ENCODE measurements around the gene TMEM41B. TPM values are rescaled to one million over a fixed set of nuclear protein-coding genes. Genes with fewer than 3 reads are reported as not detected.
"Not testable (repeated sequence)": the region's sequence is repeated elsewhere in the genome, so short reads cannot be mapped to it uniquely, and the experiment has no call there.

Gene TMEM41B
- total RNA-seq, 1 experiment from 2014 or later: 88.6 TPM

- Histone ChIP-seq H3K27ac (ENCODE audit: low read length) (no peak overlapping the region), H3K9me2 (replicated peaks; ENCODE audit: insufficient read depth, low read length) (no peaks in the 10 kb centered on the region), H3K4me3 (ENCODE audit: low read length) (no peak overlapping the region), H3K4me1 (ENCODE audit: low read length) (peaks cover 17% of the 10 kb centered on the region), H2AFZ (ENCODE audit: low read length) (no peak overlapping the region), H3K36me3 (ENCODE audit: insufficient read depth, low read length) (no peaks in the 10 kb centered on the region), H3K27me3 (ENCODE audit: low read length) (no peaks in the 10 kb centered on the region; the same call in 1 of the 2 replicates), H3K79me2 (ENCODE audit: low read length) (no peaks in the 10 kb centered on the region), H3K9ac (ENCODE audit: low read length) (no peak overlapping the region), H4K20me1 (ENCODE audit: insufficient read depth, low read depth, low read length) (0 out of 2 replicates have a peak, but pooled peaks cover 4% of the 10 kb centered on the region), H3K4me2 (ENCODE audit: low read depth, low read length, poor library complexity, severe bottlenecking) (no peak overlapping the region), H3K9me3 (ENCODE audit: low read length) (no peaks in the 10 kb centered on the region)
- DNase-seq: no peak
These were observed 46.7 kb downstream of the TMEM41B start for GRCh38 chr11:9267680-9268079.

- Histone ChIP-seq H3K27ac (ENCODE audit: low read length) (no peak overlapping the region), H2AFZ (ENCODE audit: low read length) (no peak overlapping the region), H4K20me1 (ENCODE audit: insufficient read depth, low read depth, low read length) (0 out of 2 replicates have a peak, but pooled peaks cover 4% of the 10 kb centered on the region), H3K79me2 (ENCODE audit: low read length) (no peaks in the 10 kb centered on the region), H3K9me3 (ENCODE audit: low read length) (no peaks in the 10 kb centered on the region), H3K9me2 (replicated peaks; ENCODE audit: insufficient read depth, low read length) (no peaks in the 10 kb centered on the region), H3K4me2 (ENCODE audit: low read depth, low read length, poor library complexity, severe bottlenecking) (no peak overlapping the region), H3K4me1 (ENCODE audit: low read length) (peaks cover 17% of the 10 kb centered on the region), H3K27me3 (ENCODE audit: low read length) (no peaks in the 10 kb centered on the region; the same call in 1 of the 2 replicates), H3K4me3 (ENCODE audit: low read length) (no peak overlapping the region), H3K9ac (ENCODE audit: low read length) (no peak overlapping the region), H3K36me3 (ENCODE audit: insufficient read depth, low read length) (no peaks in the 10 kb centered on the region)
- no peak for DNase-seq
These were observed 47.5 kb downstream of the TMEM41B start for GRCh38 chr11:9266926-9267325.

GRCh38 chr11:9266132-9266736 is 48.2 kb downstream of the TMEM41B start:
- Histone ChIP-seq H3K9ac (ENCODE audit: low read length) (no peak overlapping the region), H3K9me2 (replicated peaks; ENCODE audit: insufficient read depth, low read length) (no peaks in the 10 kb centered on the region), H3K4me3 (ENCODE audit: low read length) (no peak overlapping the region), H3K27ac (ENCODE audit: low read length) (no peak overlapping the region), H3K36me3 (ENCODE audit: insufficient read depth, low read length) (no peaks in the 10 kb centered on the region), H3K4me1 (ENCODE audit: low read length) (peaks cover 20% of the 10 kb centered on the region), H3K79me2 (ENCODE audit: low read length) (no peaks in the 10 kb centered on the region), H3K9me3 (ENCODE audit: low read length) (no peaks in the 10 kb centered on the region), H3K27me3 (ENCODE audit: low read length) (no peaks in the 10 kb centered on the region; the same call in 1 of the 2 replicates), H3K4me2 (ENCODE audit: low read depth, low read length, poor library complexity, severe bottlenecking) (no peak overlapping the region), H4K20me1 (ENCODE audit: insufficient read depth, low read depth, low read length) (0 out of 2 replicates have a peak, but pooled peaks cover 4% of the 10 kb centered on the region), H2AFZ (ENCODE audit: low read length) (no peak overlapping the region)
- DNase-seq: no peak

- Histone ChIP-seq H3K79me2 (ENCODE audit: low read length) (peaks cover 2% of the 10 kb centered on the region; the same call in 1 of the 2 replicates), H3K36me3 (ENCODE audit: insufficient read depth, low read length) (no peaks in the 10 kb centered on the region), H3K27ac (ENCODE audit: low read length) (no peak within 1 kb of the TSS), H3K9me2 (replicated peaks; ENCODE audit: insufficient read depth, low read length) (no peaks in the 10 kb centered on the region), H3K4me3 (ENCODE audit: low read length) (peak within 1 kb of the TSS; percentile 83), H4K20me1 (ENCODE audit: insufficient read depth, low read depth, low read length) (peaks cover 6% of the 10 kb centered on the region; the same call in 1 of the 2 replicates), H3K27me3 (ENCODE audit: low read length) (no peaks in the 10 kb centered on the region; the same call in 1 of the 2 replicates), H2AFZ (ENCODE audit: low read length) (peak within 1 kb of the TSS; percentile 84; the same call in 1 of the 2 replicates), H3K4me1 (ENCODE audit: low read length) (peaks cover 27% of the 10 kb centered on the region), H3K4me2 (ENCODE audit: low read depth, low read length, poor library complexity, severe bottlenecking) (peak within 1 kb of the TSS; percentile 88), H3K9me3 (ENCODE audit: low read length) (no peaks in the 10 kb centered on the region), H3K9ac (ENCODE audit: low read length) (peak within 1 kb of the TSS; percentile 81)
- DNase-seq: peak; percentile 86
These were observed 48.9 kb downstream of the TMEM41B start, which contains the start of gene DENND5A for GRCh38 chr11:9265211-9266131. DENND5A (minus strand) TSS chr11:9265350; CDS start chr11:9265069, 281 bp downstream.

GRCh38 chr11:9264316-9265210 is 49.8 kb downstream of the TMEM41B start:
- H3K79me2 ChIP-seq (ENCODE audit: low read length): peaks cover 8% of the 10 kb centered on the region; the same call in 1 of the 2 replicates
- peak; percentile 71 for DNase-seq
- H3K4me3 ChIP-seq (ENCODE audit: low read length): peak overlapping the region; percentile 83
- no peaks in the 10 kb centered on the region for H3K36me3 ChIP-seq (ENCODE audit: insufficient read depth, low read length)
- peak overlapping the region; percentile 34; the same call in 1 of the 2 replicates for H2AFZ ChIP-seq (ENCODE audit: low read length)
- no peaks in the 10 kb centered on the region; the same call in 1 of the 2 replicates for H3K27me3 ChIP-seq (ENCODE audit: low read length)
- peaks cover 14% of the 10 kb centered on the region; the same call in 1 of the 2 replicates for H4K20me1 ChIP-seq (ENCODE audit: insufficient read depth, low read depth, low read length)
- H3K27ac ChIP-seq (ENCODE audit: low read length): no peak overlapping the region
- H3K9ac ChIP-seq (ENCODE audit: low read length): peak overlapping the region; percentile 81
- H3K4me1 ChIP-seq (ENCODE audit: low read length): peaks cover 31% of the 10 kb centered on the region
- H3K4me2 ChIP-seq (ENCODE audit: low read depth, low read length, poor library complexity, severe bottlenecking): peak overlapping the region; percentile 88
- no peaks in the 10 kb centered on the region for H3K9me2 ChIP-seq (replicated peaks; ENCODE audit: insufficient read depth, low read length)
- H3K9me3 ChIP-seq (ENCODE audit: low read length): no peaks in the 10 kb centered on the region

GRCh38 chr11:9263840-9264315 is 50.5 kb downstream of the TMEM41B start:
- peaks cover 8% of the 10 kb centered on the region; the same call in 1 of the 2 replicates for H3K79me2 ChIP-seq (ENCODE audit: low read length)

DNA sequence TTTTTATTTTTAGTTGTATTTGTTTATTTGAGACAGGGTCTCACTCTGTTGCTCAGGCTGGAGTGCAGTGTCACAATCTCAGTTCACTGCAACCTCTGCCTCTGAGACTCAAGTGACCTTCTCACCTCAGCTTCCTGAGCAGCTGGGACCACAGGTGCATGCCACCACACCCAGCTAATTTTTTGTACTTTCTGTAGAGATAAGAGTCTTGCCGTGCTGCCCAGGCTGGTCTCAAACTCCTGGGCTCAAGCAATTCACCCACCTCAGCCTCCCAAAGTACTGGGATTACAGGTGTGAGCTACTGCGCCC is 53.6 kb downstream of the TMEM41B start:
- not testable (repeated sequence) for H3K36me3 ChIP-seq (ENCODE audit: insufficient read depth, low read length); H3K27ac ChIP-seq (ENCODE audit: low read length); H2AFZ ChIP-seq (ENCODE audit: low read length); DNase-seq; H3K4me2 ChIP-seq (ENCODE audit: low read depth, low read length, poor library complexity, severe bottlenecking); H3K9me2 ChIP-seq (replicated peaks; ENCODE audit: insufficient read depth, low read length); H3K9ac ChIP-seq (ENCODE audit: low read length); H3K4me3 ChIP-seq (ENCODE audit: low read length); H3K9me3 ChIP-seq (ENCODE audit: low read length); H3K27me3 ChIP-seq (ENCODE audit: low read length)
- H4K20me1 ChIP-seq (ENCODE audit: insufficient read depth, low read depth, low read length): peaks cover 16% of the 10 kb centered on the region; the same call in 1 of the 2 replicates
- peaks cover 30% of the 10 kb centered on the region for H3K4me1 ChIP-seq (ENCODE audit: low read length)
- H3K79me2 ChIP-seq (ENCODE audit: low read length): peaks cover 11% of the 10 kb centered on the region

More at GRCh38 chr11:9263840-9264315, 50.5 kb downstream of the TMEM41B start:
- H4K20me1 ChIP-seq (ENCODE audit: insufficient read depth, low read depth, low read length): peaks cover 16% of the 10 kb centered on the region; the same call in 1 of the 2 replicates
- H3K36me3 ChIP-seq (ENCODE audit: insufficient read depth, low read length): no peaks in the 10 kb centered on the region
- no peaks in the 10 kb centered on the region; the same call in 1 of the 2 replicates for H3K27me3 ChIP-seq (ENCODE audit: low read length)
- peak; percentile 48 for DNase-seq
- H3K9me3 ChIP-seq (ENCODE audit: low read length): no peaks in the 10 kb centered on the region
- no peak overlapping the region for H2AFZ ChIP-seq (ENCODE audit: low read length)
- peaks cover 31% of the 10 kb centered on the region for H3K4me1 ChIP-seq (ENCODE audit: low read length)
- H3K9me2 ChIP-seq (replicated peaks; ENCODE audit: insufficient read depth, low read length): no peaks in the 10 kb centered on the region
- H3K27ac ChIP-seq (ENCODE audit: low read length): no peak overlapping the region
- H3K4me2 ChIP-seq (ENCODE audit: low read depth, low read length, poor library complexity, severe bottlenecking): peak overlapping the region; percentile 87
- H3K4me3 ChIP-seq (ENCODE audit: low read length): peak overlapping the region; percentile 83
- H3K9ac ChIP-seq (ENCODE audit: low read length): peak overlapping the region; percentile 81
